Measurements from ENCODE around the gene PARL. TPM values are rescaled to one million over a fixed set of nuclear protein-coding genes. Genes with fewer than 3 reads are reported as not detected.
"Not testable (repeated sequence)": the region's sequence is repeated elsewhere in the genome, so short reads cannot be mapped to it uniquely, and the experiment has no call there.

Gene PARL
- total and polyA plus RNA-seq, 10 of the 15 experiments (the other 5 are each of a cell fraction or from before 2014, with no cell fraction given), result 49.7 to 113 (median 77.2) TPM

DNA sequence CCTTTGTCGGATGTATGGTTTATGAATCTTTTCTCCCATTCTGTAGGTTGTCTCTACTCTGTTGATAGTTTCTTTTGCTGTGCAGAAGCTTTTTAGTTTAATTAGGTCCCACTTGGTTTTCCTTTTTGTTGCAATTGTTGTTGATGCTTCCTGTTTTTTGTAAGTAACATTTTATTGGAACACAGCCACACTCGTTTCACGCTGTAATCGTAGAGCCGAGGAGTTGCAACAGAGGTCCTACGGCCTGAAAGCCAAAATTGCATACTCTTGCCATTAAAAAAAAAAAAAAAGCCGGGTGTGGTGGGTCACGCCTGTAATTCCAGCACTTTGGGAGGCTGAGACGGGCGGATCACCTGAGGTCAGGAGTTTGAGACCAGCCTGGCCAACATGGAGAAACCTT is 100.2 kb downstream of the PARL start:
- H3K79me2 ChIP-seq (ENCODE audit: control insufficient read depth, insufficient read depth, low read length); FAIRE-seq: not testable (repeated sequence)

DNA sequence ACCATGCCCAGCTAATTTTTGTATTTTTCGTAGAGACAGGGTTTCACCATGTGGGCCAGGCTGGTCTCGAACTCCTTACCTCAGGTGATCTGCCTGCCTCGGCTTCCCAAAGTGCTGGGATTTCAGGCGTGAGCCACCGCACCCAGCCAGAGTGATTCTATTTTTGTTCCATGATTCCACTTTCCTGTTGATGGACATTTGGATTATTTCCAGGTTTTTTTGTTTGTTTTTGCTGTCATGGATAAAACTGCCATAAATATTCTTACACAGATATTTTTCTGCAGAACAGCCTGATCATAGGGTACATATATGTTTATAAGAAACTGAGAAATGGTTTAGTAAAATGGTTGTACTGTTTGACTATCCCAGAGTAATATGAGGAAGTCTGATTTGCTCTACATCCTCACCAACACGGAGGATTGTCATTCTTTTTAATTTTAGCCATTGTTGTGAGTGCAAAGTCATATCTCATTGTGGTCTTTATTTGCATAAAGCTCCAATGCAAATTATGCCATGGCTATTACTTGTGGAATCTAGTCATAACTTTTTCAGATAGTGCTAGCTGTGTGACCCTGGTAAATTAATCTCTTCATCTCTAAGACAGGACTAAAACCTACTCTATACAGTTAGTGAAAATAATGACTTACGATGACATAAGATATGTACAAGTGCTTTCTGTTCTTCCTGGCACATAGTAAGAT is 102.0 kb downstream of the PARL start:
- ChIA-PET CTCF (no interaction called here), RAD21 (ENCODE audit: unreplicated experiment) (no interaction called here), POLR2A (no interaction called here), SMC1A (ENCODE audit: uncharacterized antibody, unreplicated experiment) (no interaction called here)
- H3K9me3 ChIP-seq (replicated peaks; ENCODE audit: control insufficient read depth, insufficient read depth, low read length), result no peaks in the 10 kb centered on the region; the same call in 2 of the 3 replicates
- FAIRE-seq, result no peak
- no peak overlapping the region for H3K27ac ChIP-seq (ENCODE audit: control insufficient read depth, insufficient read depth)
- in situ Hi-C loops (cut with MboI) (no loop called here), intact Hi-C loops (cut with micrococcal nuclease; ENCODE audit: unreplicated experiment) (no loop called here)
- TF ChIP-seq SPI1 (IDR thresholded peaks at IDR 0.05; ENCODE audit: borderline replicate concordance, insufficient read depth, low read depth, low read length), result peak; percentile 16; the same call in 1 of the 2 replicates
- no peak for TF ChIP-seq YBX1 (IDR thresholded peaks at IDR 0.05)
- TF ChIP-seq POU2F2 (IDR thresholded peaks at IDR 0.05; ENCODE audit: borderline replicate concordance, low read depth, low read length), result peak; percentile 67; the same call in 1 of the 3 replicates
- no peaks in the 10 kb centered on the region; the same call in none of the 2 replicates for H3K79me2 ChIP-seq (ENCODE audit: control insufficient read depth, insufficient read depth, low read length)
- no peak overlapping the region for H3K4me3 ChIP-seq
- no TSS peak for BruUV-seq (replicated peaks)
- no peak overlapping the region for H3K4me2 ChIP-seq (ENCODE audit: control insufficient read depth, insufficient read depth)
- 0 out of 2 replicates have a peak, but pooled peaks cover 3% of the 10 kb centered on the region for H3K4me1 ChIP-seq (ENCODE audit: control insufficient read depth, insufficient read depth, low read length)
- DNase-seq (ENCODE audit: low read depth, low spot score), result no peak
- no peak overlapping the region for H3K9ac ChIP-seq (ENCODE audit: control insufficient read depth, insufficient read depth, low read length)
- H4K20me1 ChIP-seq (ENCODE audit: control insufficient read depth, insufficient read depth), result no peaks in the 10 kb centered on the region
- H3K27me3 ChIP-seq (replicated peaks in 1 of 2; ENCODE audit: control insufficient read depth in 2 of 2, insufficient read depth in 2 of 2, low read length in 1 of 2), result no peaks in the 10 kb centered on the region
- no peak overlapping the region for H2AFZ ChIP-seq (ENCODE audit: control insufficient read depth, low read depth, low read length)
- WGBS (ENCODE audit: insufficient coverage, insufficient replicate concordance, low lambda C conversion rate, missing lambda C conversion rate), result 79% methylated on average over 7 of the region's 7 CpGs
- H3K36me3 ChIP-seq (ENCODE audit: control insufficient read depth in 2 of 2, insufficient read depth in 2 of 2, low read length in 1 of 2), result peaks cover 5 to 34% of the 10 kb centered on the region in 2 experiments
- peak; percentile 35 for ATAC-seq

More for the DNA sequence above, 100.2 kb downstream of the PARL start:
- peaks cover 5 to 31% of the 10 kb centered on the region in 2 experiments for H3K36me3 ChIP-seq (ENCODE audit: control insufficient read depth in 2 of 2, insufficient read depth in 2 of 2, low read length in 1 of 2)
- H3K4me1 ChIP-seq (ENCODE audit: control insufficient read depth, insufficient read depth, low read length); H3K27me3 ChIP-seq (replicated peaks in 1 of 2; ENCODE audit: control insufficient read depth in 2 of 2, insufficient read depth in 2 of 2, low read length in 1 of 2); ATAC-seq; H4K20me1 ChIP-seq (ENCODE audit: control insufficient read depth, insufficient read depth); SMC1A ChIA-PET (ENCODE audit: uncharacterized antibody, unreplicated experiment); DNase-seq (ENCODE audit: low read depth, low spot score); H2AFZ ChIP-seq (ENCODE audit: control insufficient read depth, low read depth, low read length); H3K4me3 ChIP-seq; BruUV-seq (replicated peaks); CTCF ChIA-PET; H3K27ac ChIP-seq (ENCODE audit: control insufficient read depth, insufficient read depth); H3K9ac ChIP-seq (ENCODE audit: control insufficient read depth, insufficient read depth, low read length); H3K4me2 ChIP-seq (ENCODE audit: control insufficient read depth, insufficient read depth); in situ Hi-C loops (cut with MboI); intact Hi-C loops (cut with micrococcal nuclease; ENCODE audit: unreplicated experiment); H3K9me3 ChIP-seq (replicated peaks; ENCODE audit: control insufficient read depth, insufficient read depth, low read length): not testable (repeated sequence)
- WGBS (ENCODE audit: insufficient coverage, insufficient replicate concordance, low lambda C conversion rate, missing lambda C conversion rate), result 91% methylated on average over 9 of the region's 10 CpGs
- RAD21 ChIA-PET (ENCODE audit: unreplicated experiment), result interaction anchor here (0.7 kb wide), 1 partner anchor 31 kb away, joined by 3 read pairs; no protein-coding TSS in a partner anchor
- POLR2A ChIA-PET, result interaction anchor here (0.7 kb wide), 1 partner anchor 443 kb away, joined by 4 read pairs; no protein-coding TSS in a partner anchor
